K562 (cell line): ENCODE results near the gene ACAD10. TPM values are rescaled to one million over a fixed set of nuclear protein-coding genes. Genes with fewer than 3 reads are reported as not detected.

Source experiments
- E2F6 ChIP-seq, 2 experiments: IDR thresholded peaks; 2 replicates each; pipeline ENCODE4 v1.6.1; 2011; ENCODE audit warnings: borderline replicate concordance in 1 of 2, control low read depth in 1 of 2, low read depth in 1 of 2, low read length in 1 of 2, mild to moderate bottlenecking in 1 of 2, mixed read lengths in 1 of 2, moderate library complexity in 1 of 2; ENCODE audit not compliant: insufficient read depth in 1 of 2, insufficient read length in 1 of 2, poor library complexity in 1 of 2, severe bottlenecking in 1 of 2; ENCODE audit errors: extremely low read depth in 1 of 2
- HDGF ChIP-seq: fragments of 450-650 bp; IDR thresholded peaks from 2 replicates; pipeline ENCODE4 v1.6.1; 2016
- JUND ChIP-seq, 2 experiments: IDR thresholded peaks; 2 replicates in 1 of 2; 3 replicates in 1 of 2; pipeline ENCODE4 v1.6.1; 2011; ENCODE audit warnings: borderline replicate concordance in 2 of 2, low read depth in 2 of 2, low read length in 2 of 2, improper control_type of control experiment in 1 of 2, missing biosample characterization in 1 of 2, missing genetic modification characterization in 1 of 2, missing genetic modification reagents in 1 of 2
- SMARCA4 ChIP-seq: fragments of 450-650 bp; IDR thresholded peaks from 2 replicates; pipeline ENCODE4 v1.6.1; 2016
- YY1 ChIP-seq, 3 experiments: IDR thresholded peaks; 2 replicates each; pipeline ENCODE4 v1.6.1; 2011; ENCODE audit warnings: low read length in 2 of 3, mild to moderate bottlenecking in 2 of 3, moderate library complexity in 2 of 3, borderline replicate concordance in 1 of 3, control low read depth in 1 of 3, low read depth in 1 of 3; ENCODE audit not compliant: insufficient read depth in 3 of 3, insufficient replicate concordance in 2 of 3, control insufficient read depth in 1 of 3, insufficient read length in 1 of 3; ENCODE audit errors: extremely low read depth in 1 of 3
- ZNF280A ChIP-seq: fragments of 450-650 bp; IDR thresholded peaks from 2 replicates; pipeline ENCODE4 v1.6.1; 2018; ENCODE audit warnings: mild to moderate bottlenecking, low read depth; ENCODE audit not compliant: partially characterized antibody
- ZNF280B ChIP-seq: fragments of 250-450 bp; sonication (Bioruptor Pico); IDR thresholded peaks from 2 replicates; pipeline ENCODE4 v1.5.1; 2021; ENCODE audit warnings: mild to moderate bottlenecking
- polyA plus RNA-seq, 8 experiments: library from polyadenylated mRNA; depleted of rRNA in 4 of 8; stranded (reverse) in 5 of 8; unstranded in 3 of 8; fragments of >200 nt; fragmentation: Nextera tagmentation in 2 of 8; fragmentation: Illumina TruSeq in 1 of 8; extraction: Ambion mirVana in 2 of 8; extraction: Trizol in 1 of 8; gene quantifications; 2 replicates each; pipeline versions ENCODE4 v1.2.1 to v1.2.3, GENCODE V29; 2011 to 2014; ENCODE audit warnings: inconsistent platforms in 1 of 8, missing spikeins in 1 of 8
- total RNA-seq, 7 experiments: library from RNA; depleted of rRNA in 6 of 7; stranded (reverse); fragments of >200 nt in 6 of 7; fragmentation: Illumina TruSeq in 2 of 7; extraction: Trizol in 2 of 7; gene quantifications; 2 replicates each; pipeline versions ENCODE4 v1.2.1 to v1.2.3, GENCODE V29; 2011 to 2021; ENCODE audit warnings: low replicate concordance in 1 of 7

The ACAD10 gene
- total and polyA plus RNA-seq, 9 of the 15 experiments (the other 6 are each of a cell fraction or from before 2014, with no cell fraction given), result 2.3 to 19.2 (median 12.0) TPM

- TF ChIP-seq E2F6 (IDR thresholded peaks at IDR 0.05; ENCODE audit: borderline replicate concordance in 1 of 2, extremely low read depth in 1 of 2, insufficient read depth in 1 of 2, insufficient read length in 1 of 2, low read depth in 1 of 2, low read length in 1 of 2, poor library complexity in 1 of 2, severe bottlenecking in 1 of 2) (peak in 1 of 2 experiments; percentile 12), YY1 (IDR thresholded peaks at IDR 0.05; ENCODE audit: borderline replicate concordance in 1 of 3, control insufficient read depth in 1 of 3, extremely low read depth in 1 of 3, insufficient read depth in 3 of 3, insufficient read length in 1 of 3, insufficient replicate concordance in 2 of 3, low read depth in 1 of 3, low read length in 2 of 3) (peak; percentile 24 to 78 (median 56)), JUND (IDR thresholded peaks at IDR 0.05; ENCODE audit: borderline replicate concordance, low read depth, low read length) (peak; percentile 74), JUND (tag; IDR thresholded peaks at IDR 0.05; ENCODE audit: borderline replicate concordance, low read depth, low read length) (peak; percentile 64; the same call in 1 of the 3 replicates), SMARCA4 (no peak), HDGF (0 out of 2 replicates have a peak, but pooled peaks have one; percentile 36), ZNF280A (no peak), ZNF280B (CRISPR knock-in tag) (no peak)
These were observed 106.5 kb downstream of the ACAD10 start (continued) for GRCh38 chr12:111792155-111792855.
